ENCODE measurements around the gene STK39.

Gene STK39

GRCh38 chr2:168184681-168185513 is 62.5 kb downstream of the STK39 start:
- DNase-seq = no peak

- DNase-seq = peak in 3 of 56 donors; percentile 13 to 38 (median 14)
Observed at GRCh38 chr2:168183308-168183997, 63.9 kb downstream of the STK39 start.

GRCh38 chr2:168182550-168183249 is 64.7 kb downstream of the STK39 start:
- no peak for DNase-seq

GRCh38 chr2:168181825-168182224 is 65.6 kb downstream of the STK39 start:
- no peak for DNase-seq

GRCh38 chr2:168180914-168181313 is 66.5 kb downstream of the STK39 start:
- no peak for DNase-seq

GRCh38 chr2:168180483-168180882 is 66.9 kb downstream of the STK39 start:
- DNase-seq = no peak

GRCh38 chr2:168179592-168179991 is 67.8 kb downstream of the STK39 start:
- DNase-seq = no peak

GRCh38 chr2:168178520-168179324 is 68.7 kb downstream of the STK39 start:
- no peak for DNase-seq

GRCh38 chr2:168176402-168176801 is 71.0 kb downstream of the STK39 start:
- DNase-seq = no peak

GRCh38 chr2:168175469-168175868 is 71.9 kb downstream of the STK39 start:
- no peak for DNase-seq

- no peak for DNase-seq
Observed at GRCh38 chr2:168174756-168175155, 72.6 kb downstream of the STK39 start.

- DNase-seq = no peak
Observed at GRCh38 chr2:168172071-168172470, 75.3 kb downstream of the STK39 start.

- peak in 2 of 56 donors; percentile 15 to 27 for DNase-seq
Observed at GRCh38 chr2:168171059-168171762, 76.2 kb downstream of the STK39 start.

- DNase-seq = no peak
Observed at GRCh38 chr2:168169097-168169745, 78.2 kb downstream of the STK39 start.

GRCh38 chr2:168167511-168168263 is 79.7 kb downstream of the STK39 start:
- no peak for DNase-seq

- DNase-seq = no peak
Observed at GRCh38 chr2:168166902-168167510, 80.4 kb downstream of the STK39 start.

GRCh38 chr2:168165985-168166901 is 81.2 kb downstream of the STK39 start:
- no peak for DNase-seq

- DNase-seq = peak in 2 of 56 donors; percentile 13 to 28
Observed at GRCh38 chr2:168165397-168165796, 82.0 kb downstream of the STK39 start.
